Heart right ventricle (tissue), 16 donors: ENCODE results near the gene BEND7. TPM values are rescaled to one million over a fixed set of nuclear protein-coding genes. Genes with fewer than 3 reads are reported as not detected.

Experiments used
- ATAC-seq, 8 donors: fragments of 200-7000 bp; cut with Tn5 transposase; one replicate each; pipeline ENCODE4 v1.9.1; 2020; ENCODE audit warnings: mild to moderate bottlenecking in 8 of 8, moderate library complexity in 8 of 8, moderate number of reproducible peaks in 1 of 8
- DNase-seq, 2 donors: peaks; one replicate each; pipeline ENCODE4 v3.0.0-alpha.2; 2020
- H3K27ac ChIP-seq, 10 donors: fragments of 200-600 bp; sonication (generic) in 2 of 10; one replicate each; pipeline versions ENCODE4 v1.5.0 to v1.8.0; 2020 to 2022; ENCODE audit warnings: mild to moderate bottlenecking in 3 of 10
- H3K27me3 ChIP-seq, 7 donors: fragments of 200-600 bp; one replicate each; pipeline ENCODE4 v1.8.0; 2021 to 2022; ENCODE audit warnings: mild to moderate bottlenecking in 2 of 7
- H3K36me3 ChIP-seq, 9 donors: fragments of 200-600 bp; sonication (generic) in 1 of 9; one replicate each; pipeline versions ENCODE4 v1.5.0 to v1.8.0; 2020 to 2022; ENCODE audit warnings: mild to moderate bottlenecking in 2 of 9
- H3K4me1 ChIP-seq, 9 donors: fragments of 200-600 bp; sonication (generic) in 1 of 9; one replicate each; pipeline versions ENCODE4 v1.5.0 to v1.8.0; 2020 to 2022; ENCODE audit warnings: mild to moderate bottlenecking in 4 of 9
- H3K4me3 ChIP-seq, 10 donors: fragments of 200-600 bp; sonication (generic) in 2 of 10; one replicate each; pipeline versions ENCODE4 v1.5.0 to v1.8.0; 2020 to 2022; ENCODE audit warnings: mild to moderate bottlenecking in 7 of 10, moderate library complexity in 2 of 10
- H3K9me3 ChIP-seq, 11 donors: fragments of 200-600 bp in 10 of 11; sonication (generic) in 2 of 11; one replicate each; pipeline versions ENCODE4 v1.5.0 to v1.8.0; 2013 to 2022; ENCODE audit warnings: mild to moderate bottlenecking in 2 of 11, control low read depth in 1 of 11, moderate library complexity in 1 of 11
- CTCF ChIP-seq, 9 donors: fragments of 200-600 bp; sonication (generic) in 2 of 9; IDR thresholded peaks; one replicate each; pipeline versions ENCODE4 v1.5.0 to v1.8.0; 2021 to 2022; ENCODE audit warnings: antibody characterized with exemption in 9 of 9, mild to moderate bottlenecking in 5 of 9, moderate library complexity in 1 of 9
- WGBS, 2 donors: extraction: QIAGEN DNeasy Blood & Tissue Kit; methylation state at CpG; one replicate each; pipeline ENCODE4 v1.1.7; 2013; ENCODE audit warnings: inconsistent platforms in 1 of 2; 5-methylcytosine and 5-hydroxymethylcytosine counted together
- intact Hi-C, 10 donors: fragments of 100-400 bp; cut with DNase I; formaldehyde crosslinking; loops; one replicate each; pipeline versions ENCODE4 v1.11.1 to v1.14.2; 2022
- polyA plus RNA-seq, 2 donors: library from polyadenylated mRNA; stranded (reverse); fragments of 200-250 nt; gene quantifications; one replicate each; pipeline ENCODE4 v1.2.3, GENCODE V29; 2013
- total RNA-seq, 10 donors: library from RNA; stranded (reverse); fragmentation: NEBNext Ultra II Directional in 3 of 10; extraction: Animal tissue kit (Norgen Biotek cat#: 25700) in 3 of 10; gene quantifications; one replicate each; pipeline versions ENCODE4 v1.2.1 to v1.2.4, GENCODE V29; 2021 to 2023
- donor health status: Arrhythmogenic right ventricular cardiomyopathy.
- donor health status: ischemic (EF 13 %, LVEDD 7.1; RV severe dilation, severe dysfunction).
- donor health status: healthy with polysubstance abuse.
- donor health status: DM: no; HTN: yes; CAD: no.
- donor health status: DM: no; HTN: no; CAD: no.
- donor health status: ischemic (EF 25% LVEDD 6.9; RV normal size, moderate dysfunction).
- donor health status: ischemic (EF 25% LVEDD 5.7; RV mildly dilated, moderate dysfunction).
- donor health status: healthy.
- donor health status: DM: yes; HTN: yes; CAD: no.
- donor health status: Ischemic cardiomyopathy.
- donor health status: ischemic (EF 35%, LVEDD 5.7; RV mildly dilated, moderate dysfunction).
- donor health status: nonischemic (EF 11% LVEDD 7.7; RV severe dilation, severe dysfunction).
- donor health status: DM: yes; HTN: yes; CAD: no.
- donor health status: PGD.
- donor health status: ischemic (EF 29% LVEDD 5.4; RV normal size, mild dysfunction).
- donor health status: nonischemic (EF 23%, LVEDD 6.1; RV moderate dilation, normal function).

The BEND7 gene
- total and polyA plus RNA-seq, 12 donors, result 6.4 to 21.0 (median 12.5) TPM

GRCh38 chr10:13422800-13423199 is 106.0 kb downstream of the BEND7 start:
- H3K9me3 ChIP-seq, result peaks cover 0 to 9% (median 0%) of the 10 kb centered on the region in 11 donors
- H3K27ac ChIP-seq, result no peak overlapping the region
- no peak for ATAC-seq
- no peak for TF ChIP-seq CTCF (IDR thresholded peaks at IDR 0.05)
- H3K27me3 ChIP-seq, result peaks cover 0 to 10% (median 0%) of the 10 kb centered on the region in 7 donors
- intact Hi-C loops, result no loop called here
- no peaks in the 10 kb centered on the region for H3K36me3 ChIP-seq
- 73 to 75% methylated on average over 9 of the region's 9 CpGs for WGBS, 2 donors
- no peaks in the 10 kb centered on the region for H3K4me1 ChIP-seq
- no peak for DNase-seq
- H3K4me3 ChIP-seq, result no peak overlapping the region

- 81 to 83% methylated on average over 2 of the region's 2 CpGs for WGBS, 2 donors
- Histone ChIP-seq H3K4me3 (no peak overlapping the region), H3K4me1 (no peaks in the 10 kb centered on the region), H3K36me3 (no peaks in the 10 kb centered on the region), H3K9me3 (peaks cover 0 to 9% (median 0%) of the 10 kb centered on the region in 11 donors), H3K27me3 (peaks cover 0 to 10% (median 0%) of the 10 kb centered on the region in 7 donors), H3K27ac (no peak overlapping the region)
- DNase-seq, result no peak
- no peak for ATAC-seq
- intact Hi-C loops, result loop anchor here in 1 of 10 donors (1.0 kb wide), 1 partner anchor 38 kb away; no protein-coding TSS in a partner anchor
- no peak for TF ChIP-seq CTCF (IDR thresholded peaks at IDR 0.05)
Observed at GRCh38 chr10:13421382-13421917, 107.4 kb downstream of the BEND7 start.

GRCh38 chr10:13420532-13421307 is 108.1 kb downstream of the BEND7 start:
- WGBS, 2 donors, result 89 to 92% methylated on average over 13 of the region's 13 CpGs

More at GRCh38 chr10:13420532-13421307, 108.1 kb downstream of the BEND7 start:
- intact Hi-C loops, result loop anchor here in 1 of 10 donors (1.0 kb wide), 1 partner anchor 37 kb away; no protein-coding TSS in a partner anchor
- H3K4me3 ChIP-seq, result no peak overlapping the region
- ATAC-seq (no peak), DNase-seq (no peak)
- H3K9me3 ChIP-seq, result peaks cover 0 to 9% (median 0%) of the 10 kb centered on the region in 11 donors
- H3K27me3 ChIP-seq, result peaks cover 0 to 7% (median 0%) of the 10 kb centered on the region in 7 donors
- TF ChIP-seq CTCF (IDR thresholded peaks at IDR 0.05), result no peak
- no peaks in the 10 kb centered on the region for H3K4me1 ChIP-seq
- H3K27ac ChIP-seq, result no peak overlapping the region
- no peaks in the 10 kb centered on the region for H3K36me3 ChIP-seq
